Tibial nerve (tissue), 4 donors: ENCODE measurements around the gene MUC5B.

ENCODE experiments used
- EP300 ChIP-seq, 2 donors: sonication (generic); formaldehyde crosslinking; IDR thresholded peaks; one replicate each; pipeline ENCODE4 v1.6.1; 2017; ENCODE audit warnings: antibody characterized with exemption in 2 of 2, mild to moderate bottlenecking in 1 of 2
- POLR2A ChIP-seq, 2 donors: fragments of 450-650 bp; IDR thresholded peaks; one replicate each; pipeline ENCODE4 v1.6.1; 2017; ENCODE audit warnings: antibody characterized with exemption in 2 of 2, mild to moderate bottlenecking in 2 of 2, moderate library complexity in 2 of 2
- TF ChIP-seq, protein P1 (sequence below), 5 experiments: fragments of 200-600 bp in 3 of 5; fragments of 450-650 bp in 2 of 5; sonication (generic) in 3 of 5; IDR thresholded peaks; one replicate each; pipeline ENCODE4 v1.5.1; 2016 to 2019; ENCODE audit warnings: antibody characterized with exemption in 5 of 5, mild to moderate bottlenecking in 3 of 5, moderate library complexity in 2 of 5

DNA sequence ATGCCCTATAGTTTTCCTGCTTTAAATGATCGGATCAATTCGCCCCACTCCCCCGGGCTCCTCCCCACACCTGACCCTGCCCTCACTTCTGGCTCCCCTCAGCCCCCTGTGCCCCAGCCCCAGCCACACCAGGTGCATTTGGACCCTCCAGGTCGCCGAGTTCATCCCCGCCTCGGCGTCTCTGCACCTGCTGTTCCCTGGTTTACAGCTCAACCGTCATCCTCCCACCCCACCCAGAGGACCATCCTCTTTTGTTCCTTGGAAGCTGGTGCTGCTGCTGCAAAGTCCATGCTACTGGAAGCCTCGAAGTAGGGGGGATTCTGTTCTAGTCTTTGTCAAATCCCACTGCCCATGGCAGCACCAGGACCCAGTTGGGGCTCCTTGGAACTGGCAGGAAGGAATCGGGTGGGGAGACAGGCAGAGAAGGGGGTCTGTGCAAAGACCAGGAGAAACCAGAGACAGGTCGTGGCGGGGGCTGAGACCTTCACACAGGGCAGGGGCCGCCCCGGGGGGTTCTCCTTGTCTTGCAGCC, 4.5 kb upstream of the MUC5B start:
- TF ChIP-seq, protein P1, sequence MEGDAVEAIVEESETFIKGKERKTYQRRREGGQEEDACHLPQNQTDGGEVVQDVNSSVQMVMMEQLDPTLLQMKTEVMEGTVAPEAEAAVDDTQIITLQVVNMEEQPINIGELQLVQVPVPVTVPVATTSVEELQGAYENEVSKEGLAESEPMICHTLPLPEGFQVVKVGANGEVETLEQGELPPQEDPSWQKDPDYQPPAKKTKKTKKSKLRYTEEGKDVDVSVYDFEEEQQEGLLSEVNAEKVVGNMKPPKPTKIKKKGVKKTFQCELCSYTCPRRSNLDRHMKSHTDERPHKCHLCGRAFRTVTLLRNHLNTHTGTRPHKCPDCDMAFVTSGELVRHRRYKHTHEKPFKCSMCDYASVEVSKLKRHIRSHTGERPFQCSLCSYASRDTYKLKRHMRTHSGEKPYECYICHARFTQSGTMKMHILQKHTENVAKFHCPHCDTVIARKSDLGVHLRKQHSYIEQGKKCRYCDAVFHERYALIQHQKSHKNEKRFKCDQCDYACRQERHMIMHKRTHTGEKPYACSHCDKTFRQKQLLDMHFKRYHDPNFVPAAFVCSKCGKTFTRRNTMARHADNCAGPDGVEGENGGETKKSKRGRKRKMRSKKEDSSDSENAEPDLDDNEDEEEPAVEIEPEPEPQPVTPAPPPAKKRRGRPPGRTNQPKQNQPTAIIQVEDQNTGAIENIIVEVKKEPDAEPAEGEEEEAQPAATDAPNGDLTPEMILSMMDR (IDR thresholded peaks at IDR 0.05) = no peak
- TF ChIP-seq POLR2A (IDR thresholded peaks at IDR 0.05) (no peak), EP300 (IDR thresholded peaks at IDR 0.05) (no peak)
